HFF-Myc (cell line): ENCODE data around the gene ENTR1.

Experiments
- DNase-seq: peaks from one replicate; pipeline ENCODE4 v3.0.0-alpha.2; 2011; ENCODE audit warnings: low read depth; ENCODE audit errors: extremely low read depth
- H3K4me3 ChIP-seq: replicated peaks from 2 replicates; pipeline ENCODE4 v1.5.1; 2011; ENCODE audit warnings: low read depth, mild to moderate bottlenecking, control low read depth, low read length
- TF ChIP-seq, protein P1 (sequence below): IDR thresholded peaks from 2 replicates; pipeline ENCODE4 v1.5.1; 2012; ENCODE audit warnings: mild to moderate bottlenecking, low read depth, low read length, control low read depth; ENCODE audit errors: missing control alignments

Gene ENTR1

DNA sequence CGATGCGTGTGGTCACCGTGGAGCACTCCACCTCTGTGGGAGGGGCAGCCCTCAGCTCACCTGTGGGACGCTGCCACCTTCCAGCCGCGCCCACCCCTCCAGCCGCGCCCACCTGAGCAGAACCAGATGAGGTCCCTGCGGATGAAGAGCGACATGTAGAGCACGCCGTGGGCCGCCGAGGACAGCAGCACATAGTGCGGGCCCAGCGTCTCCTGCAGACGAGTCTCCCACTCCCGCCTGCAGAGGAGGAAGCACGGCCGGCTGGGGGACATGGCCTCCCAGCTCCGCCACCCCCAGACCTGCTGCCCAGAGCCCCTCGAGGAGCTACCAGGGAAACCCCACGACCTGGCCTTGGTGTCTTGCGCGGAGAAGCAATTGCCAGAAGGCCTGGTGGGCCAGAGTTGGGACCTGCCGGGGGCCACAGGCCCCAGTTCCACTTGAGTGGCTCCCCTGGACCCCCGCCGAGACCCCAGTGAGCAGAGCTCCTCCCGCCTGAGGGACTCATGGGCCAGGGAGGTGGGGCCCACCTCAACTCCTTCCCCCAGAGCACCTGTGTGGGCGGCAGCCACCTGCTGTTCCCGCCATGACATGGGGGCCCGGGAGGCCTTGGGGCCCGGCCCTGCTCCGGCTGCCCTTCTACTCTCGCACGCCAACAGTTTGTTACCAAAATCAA is 22.8 kb upstream of the ENTR1 start:
- TF ChIP-seq, protein P1, sequence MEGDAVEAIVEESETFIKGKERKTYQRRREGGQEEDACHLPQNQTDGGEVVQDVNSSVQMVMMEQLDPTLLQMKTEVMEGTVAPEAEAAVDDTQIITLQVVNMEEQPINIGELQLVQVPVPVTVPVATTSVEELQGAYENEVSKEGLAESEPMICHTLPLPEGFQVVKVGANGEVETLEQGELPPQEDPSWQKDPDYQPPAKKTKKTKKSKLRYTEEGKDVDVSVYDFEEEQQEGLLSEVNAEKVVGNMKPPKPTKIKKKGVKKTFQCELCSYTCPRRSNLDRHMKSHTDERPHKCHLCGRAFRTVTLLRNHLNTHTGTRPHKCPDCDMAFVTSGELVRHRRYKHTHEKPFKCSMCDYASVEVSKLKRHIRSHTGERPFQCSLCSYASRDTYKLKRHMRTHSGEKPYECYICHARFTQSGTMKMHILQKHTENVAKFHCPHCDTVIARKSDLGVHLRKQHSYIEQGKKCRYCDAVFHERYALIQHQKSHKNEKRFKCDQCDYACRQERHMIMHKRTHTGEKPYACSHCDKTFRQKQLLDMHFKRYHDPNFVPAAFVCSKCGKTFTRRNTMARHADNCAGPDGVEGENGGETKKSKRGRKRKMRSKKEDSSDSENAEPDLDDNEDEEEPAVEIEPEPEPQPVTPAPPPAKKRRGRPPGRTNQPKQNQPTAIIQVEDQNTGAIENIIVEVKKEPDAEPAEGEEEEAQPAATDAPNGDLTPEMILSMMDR = no peak
- H3K4me3 ChIP-seq = no peak overlapping the region

DNA sequence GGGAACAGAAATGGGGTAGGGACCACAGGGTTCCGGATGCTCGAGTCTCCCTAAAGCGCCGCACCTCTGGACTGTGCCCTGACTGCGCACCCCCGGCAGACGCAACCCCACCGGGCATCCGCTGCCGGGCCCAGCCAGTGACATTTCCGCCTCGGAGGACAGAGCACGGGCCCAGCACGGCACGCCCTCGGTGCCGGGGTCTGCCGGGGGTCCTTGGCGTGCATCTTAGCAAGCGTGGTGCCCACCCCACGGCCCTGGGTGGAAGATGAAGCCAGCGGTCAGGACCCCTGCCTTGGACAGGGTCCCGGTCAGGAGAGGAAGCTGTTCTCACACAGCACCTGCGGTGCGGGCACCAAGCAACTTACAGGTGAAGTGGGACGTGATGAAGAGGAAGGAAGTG is 22.2 kb upstream of the ENTR1 start:
- no peak overlapping the region for H3K4me3 ChIP-seq
- no peak for DNase-seq
- TF ChIP-seq, protein P1 = no peak

More for the DNA sequence above, 22.8 kb upstream of the ENTR1 start:
- DNase-seq = no peak

DNA sequence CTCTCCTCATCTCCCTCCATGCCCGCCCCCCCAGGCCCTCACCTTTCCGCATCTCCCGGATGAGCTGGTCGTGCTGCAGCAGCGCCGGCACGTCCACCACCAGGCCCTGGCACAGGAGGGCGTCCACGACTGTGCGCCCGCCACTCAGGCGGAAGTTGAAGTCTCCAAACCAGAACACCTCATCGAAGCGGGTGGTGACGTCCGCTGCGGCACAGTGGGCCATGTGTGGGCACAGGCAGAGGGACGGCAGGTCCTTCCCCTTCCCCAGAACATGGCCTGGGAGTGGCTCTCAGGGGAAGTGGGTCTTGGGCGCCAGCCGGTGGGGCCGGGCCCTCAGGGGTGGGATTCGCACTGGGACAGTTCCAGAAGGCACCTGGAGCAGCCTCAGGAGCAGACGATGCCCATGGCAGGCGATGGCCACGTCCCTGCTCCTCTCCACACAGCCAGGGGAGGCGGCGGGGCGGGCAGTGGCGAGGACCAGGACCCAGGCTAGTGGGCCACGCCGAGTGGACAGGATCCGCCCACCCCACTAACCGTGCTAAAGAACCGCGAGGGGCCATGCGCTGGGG is 21.5 kb upstream of the ENTR1 start:
- no peak overlapping the region for H3K4me3 ChIP-seq
- TF ChIP-seq, protein P1 = no peak
- no peak for DNase-seq

DNA sequence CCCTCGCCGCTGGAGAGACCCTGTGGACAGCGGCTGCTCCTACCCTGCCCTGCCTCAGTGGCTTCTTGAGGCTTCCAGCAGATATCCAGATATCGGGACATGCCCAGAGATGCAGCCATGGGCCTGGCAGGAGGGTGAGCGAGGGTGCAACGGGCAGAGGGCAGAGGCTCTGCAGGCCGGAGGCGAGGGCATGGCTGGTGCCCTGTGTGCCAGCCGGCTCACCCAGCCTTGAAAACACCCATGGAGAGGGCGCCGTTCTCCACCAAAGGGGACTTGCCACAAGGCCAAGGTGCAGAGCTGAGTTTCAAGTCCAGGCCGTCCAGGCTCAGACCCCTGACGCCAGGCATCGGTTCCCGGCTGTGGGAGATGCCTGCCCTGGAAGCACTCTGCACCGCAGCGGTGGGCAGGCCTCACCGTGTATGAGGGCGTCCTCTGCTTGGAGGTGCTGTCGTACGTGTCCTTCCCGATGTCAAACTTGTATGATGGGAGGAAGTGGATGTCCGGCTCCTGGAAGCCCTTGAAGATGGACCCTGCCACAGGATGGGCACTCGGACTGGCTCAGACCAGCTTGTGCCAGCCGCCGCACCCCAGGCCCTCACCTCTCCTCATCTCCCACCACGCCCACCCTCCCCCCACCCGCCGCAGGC is 20.3 kb upstream of the ENTR1 start:
- H3K4me3 ChIP-seq = no peak overlapping the region
- TF ChIP-seq, protein P1 = no peak

DNA sequence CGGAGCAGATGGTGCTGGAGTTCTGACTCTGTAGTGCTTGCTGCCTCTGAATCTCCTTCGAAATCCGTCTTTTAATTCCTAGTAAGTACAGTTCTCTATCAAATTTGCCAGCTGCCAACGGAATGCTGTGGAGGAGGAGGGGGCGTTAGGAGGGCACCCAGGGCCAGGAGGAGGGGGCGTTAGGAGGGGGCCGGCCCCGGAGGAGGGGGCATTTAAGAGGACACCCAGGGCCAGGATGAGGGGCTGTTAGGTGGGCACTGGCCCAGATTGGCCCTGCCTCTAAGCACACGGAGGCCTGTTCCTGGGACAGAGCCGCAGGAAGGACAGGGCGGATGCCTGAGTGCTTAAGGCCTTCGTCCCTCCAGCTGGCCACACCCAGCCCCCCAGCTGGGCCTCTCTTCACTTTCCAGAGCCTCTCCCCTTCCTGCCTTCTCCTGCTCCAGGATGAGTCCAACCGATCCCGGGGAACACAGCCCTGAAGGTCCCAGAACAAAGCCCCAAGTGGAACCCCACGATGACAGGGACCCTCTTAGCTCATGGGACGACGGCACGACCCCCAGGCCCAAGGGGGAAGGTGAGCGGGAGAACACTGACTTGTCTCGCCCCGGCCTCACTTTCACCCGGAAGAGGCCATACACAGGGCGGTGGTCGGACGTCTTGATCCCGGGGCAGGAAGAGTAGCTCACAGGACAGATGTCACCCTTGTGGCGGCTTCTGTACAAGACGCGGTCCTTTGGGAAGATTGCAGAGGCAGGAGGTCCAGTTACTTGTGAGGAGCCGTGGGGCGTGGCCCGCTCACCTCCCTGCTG is 19.5 kb upstream of the ENTR1 start:
- TF ChIP-seq, protein P1 = no peak
- no peak overlapping the region for H3K4me3 ChIP-seq
- DNase-seq = no peak

More for the DNA sequence above, 20.3 kb upstream of the ENTR1 start:
- no peak for DNase-seq

DNA sequence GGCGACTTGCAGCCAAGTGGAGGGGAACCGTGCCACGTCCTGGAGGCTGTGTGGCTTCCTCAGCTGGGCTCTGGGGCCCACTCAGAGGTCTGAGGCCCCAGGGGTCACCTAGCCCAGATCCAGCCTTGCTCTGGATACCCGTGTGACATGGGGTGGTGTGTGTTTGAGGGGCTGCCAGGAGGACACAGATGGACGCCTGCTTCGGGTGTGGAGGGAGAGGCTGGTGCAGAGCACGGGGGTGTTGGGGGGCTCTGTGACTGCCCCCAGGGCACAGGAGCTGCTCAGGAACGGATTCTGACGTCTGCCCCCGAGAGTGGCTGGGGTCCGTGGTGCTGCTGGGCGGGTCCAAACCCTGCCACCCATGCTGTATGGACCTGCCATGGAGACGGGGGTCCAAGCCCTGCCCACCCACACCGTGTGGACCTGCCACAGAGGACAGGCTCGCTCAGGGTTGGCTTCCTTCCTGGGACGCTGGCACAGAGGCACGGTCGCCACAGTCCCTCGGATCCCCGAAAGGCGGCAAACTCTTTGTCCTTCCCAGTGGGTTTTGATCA is 18.7 kb upstream of the ENTR1 start:
- TF ChIP-seq, protein P1 = no peak
- DNase-seq = no peak
- H3K4me3 ChIP-seq = no peak overlapping the region
